GM21717 (cell line): ENCODE data around the gene PRPF40A.

ENCODE experiments used
- ATAC-seq: cut with Tn5 transposase; IDR thresholded peaks from one replicate; pipeline ENCODE4 v1.9.1; 2021; ENCODE audit warnings: mild to moderate bottlenecking, moderate library complexity; ENCODE audit not compliant: unreplicated experiment

PRPF40A gene

GRCh38 chr2:152622219-152622618 lies 95.0 kb downstream of the PRPF40A start:
- no peak for ATAC-seq

- ATAC-seq, result no peak
Measured at GRCh38 chr2:152620985-152621384, 96.3 kb downstream of the PRPF40A start.

GRCh38 chr2:152620208-152620607 lies 97.1 kb downstream of the PRPF40A start:
- no peak for ATAC-seq

GRCh38 chr2:152618193-152618564 lies 99.1 kb downstream of the PRPF40A start:
- no peak for ATAC-seq

GRCh38 chr2:152617456-152618192 lies 99.6 kb downstream of the PRPF40A start:
- ATAC-seq, result no peak

GRCh38 chr2:152615177-152615576 lies 102.1 kb downstream of the PRPF40A start:
- ATAC-seq, result no peak

GRCh38 chr2:152613235-152613634 lies 104.0 kb downstream of the PRPF40A start:
- peak; percentile 44 for ATAC-seq

- ATAC-seq, result peak; percentile 83
Measured at GRCh38 chr2:152611458-152612231, 105.6 kb downstream of the PRPF40A start.

GRCh38 chr2:152609699-152610098 lies 107.6 kb downstream of the PRPF40A start:
- no peak for ATAC-seq

GRCh38 chr2:152609154-152609553 lies 108.1 kb downstream of the PRPF40A start:
- ATAC-seq, result no peak

GRCh38 chr2:152607793-152608300 lies 109.4 kb downstream of the PRPF40A start:
- ATAC-seq, result no peak

GRCh38 chr2:152606941-152607340 lies 110.3 kb downstream of the PRPF40A start:
- no peak for ATAC-seq

GRCh38 chr2:152606081-152606480 lies 111.2 kb downstream of the PRPF40A start:
- no peak for ATAC-seq

- ATAC-seq, result no peak
Measured at GRCh38 chr2:152603166-152603565, 114.1 kb downstream of the PRPF40A start.

GRCh38 chr2:152602750-152603149 lies 114.5 kb downstream of the PRPF40A start:
- ATAC-seq, result no peak
